Measurements from ENCODE around the gene DLEU7. TPM values are rescaled to one million over a fixed set of nuclear protein-coding genes. Genes with fewer than 3 reads are reported as not detected.

The DLEU7 gene
- total and polyA plus RNA-seq, 4 donors, result 0.49 to 2.5 (median 0.73) TPM

- Histone ChIP-seq H3K4me1 (ENCODE audit: control insufficient read depth in 5 of 5, insufficient read depth in 5 of 5, low read length in 5 of 5) (no peaks in the 10 kb centered on the region), H3K27me3 (ENCODE audit: control insufficient read depth in 3 of 3, insufficient read depth in 3 of 3, low read length in 2 of 3) (no peaks in the 10 kb centered on the region), H3K9me3 (ENCODE audit: control insufficient read depth in 4 of 4, insufficient read depth in 3 of 4, low read length in 3 of 4) (no peaks in the 10 kb centered on the region), H3K36me3 (ENCODE audit: control insufficient read depth in 4 of 4, insufficient read depth in 4 of 4, low read length in 4 of 4) (no peaks in the 10 kb centered on the region), H3K9ac (ENCODE audit: insufficient read depth in 1 of 2, low read length in 2 of 2) (no peak overlapping the region), H3K27ac (ENCODE audit: low read depth in 1 of 2, low read length in 1 of 2) (no peak overlapping the region), H3K4me3 (no peak overlapping the region)
- 87 to 97% methylated on average over 1 of the region's 1 CpG for WGBS, 2 donors
- no peak for DNase-seq
- ATAC-seq (ENCODE audit: insufficient read depth, low FRiP score), result no peak
- TF ChIP-seq CTCF (IDR thresholded peaks at IDR 0.05; ENCODE audit: control extremely low read depth, extremely low read depth), result no peak
These were observed 27.9 kb upstream of the DLEU7 start for GRCh38 chr13:50871405-50871804.

GRCh38 chr13:50867637-50867945 lies 24.1 kb upstream of the DLEU7 start:
- ATAC-seq (ENCODE audit: insufficient read depth, low FRiP score), result no peak
- H3K27ac ChIP-seq (ENCODE audit: low read depth in 1 of 2, low read length in 1 of 2), result no peak overlapping the region
- DNase-seq, result no peak
- H3K4me3 ChIP-seq, result no peak overlapping the region
- H3K4me1 ChIP-seq (ENCODE audit: control insufficient read depth in 5 of 5, insufficient read depth in 5 of 5, low read length in 5 of 5), result no peaks in the 10 kb centered on the region
- H3K36me3 ChIP-seq (ENCODE audit: control insufficient read depth in 4 of 4, insufficient read depth in 4 of 4, low read length in 4 of 4), result no peaks in the 10 kb centered on the region
- TF ChIP-seq CTCF (IDR thresholded peaks at IDR 0.05; ENCODE audit: control extremely low read depth, extremely low read depth), result no peak
- H3K9me3 ChIP-seq (ENCODE audit: control insufficient read depth in 4 of 4, insufficient read depth in 3 of 4, low read length in 3 of 4), result peaks cover 0 to 2% (median 0%) of the 10 kb centered on the region in 4 donors
- H3K27me3 ChIP-seq (ENCODE audit: control insufficient read depth in 3 of 3, insufficient read depth in 3 of 3, low read length in 2 of 3), result no peaks in the 10 kb centered on the region
- H3K9ac ChIP-seq (ENCODE audit: insufficient read depth in 1 of 2, low read length in 2 of 2), result no peak overlapping the region
- whole genome bisulfite sequencing, 2 donors, result 71 to 77% methylated on average over 3 of the region's 3 CpGs

GRCh38 chr13:50866817-50867636 lies 23.5 kb upstream of the DLEU7 start:
- no peak overlapping the region for H3K4me3 ChIP-seq
- WGBS, 2 donors, result 71 to 82% methylated on average over 2 of the region's 2 CpGs
- H3K27ac ChIP-seq (ENCODE audit: low read depth in 1 of 2, low read length in 1 of 2), result no peak overlapping the region
- no peak overlapping the region for H3K9ac ChIP-seq (ENCODE audit: insufficient read depth in 1 of 2, low read length in 2 of 2)
- no peaks in the 10 kb centered on the region for H3K4me1 ChIP-seq (ENCODE audit: control insufficient read depth in 5 of 5, insufficient read depth in 5 of 5, low read length in 5 of 5)
- DNase-seq, result peak in 2 of 3 donors; percentile 37
- peaks cover 0 to 2% (median 0%) of the 10 kb centered on the region in 4 donors for H3K9me3 ChIP-seq (ENCODE audit: control insufficient read depth in 4 of 4, insufficient read depth in 3 of 4, low read length in 3 of 4)
- no peaks in the 10 kb centered on the region for H3K27me3 ChIP-seq (ENCODE audit: control insufficient read depth in 3 of 3, insufficient read depth in 3 of 3, low read length in 2 of 3)
- no peak for TF ChIP-seq CTCF (IDR thresholded peaks at IDR 0.05; ENCODE audit: control extremely low read depth, extremely low read depth)
- H3K36me3 ChIP-seq (ENCODE audit: control insufficient read depth in 4 of 4, insufficient read depth in 4 of 4, low read length in 4 of 4), result no peaks in the 10 kb centered on the region
- ATAC-seq (ENCODE audit: insufficient read depth, low FRiP score), result no peak
